ENCODE data around the gene CEP19.
"Not testable (repeated sequence)": the region's sequence is repeated elsewhere in the genome, so short reads cannot be mapped to it uniquely, and the experiment has no call there.

The CEP19 gene, protein sequence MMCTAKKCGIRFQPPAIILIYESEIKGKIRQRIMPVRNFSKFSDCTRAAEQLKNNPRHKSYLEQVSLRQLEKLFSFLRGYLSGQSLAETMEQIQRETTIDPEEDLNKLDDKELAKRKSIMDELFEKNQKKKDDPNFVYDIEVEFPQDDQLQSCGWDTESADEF

GRCh38 chr3:196711838-196712513 is at the start of gene CEP19, which contains the start of gene PIGX:
TSS of gene CEP19 (minus strand) at chr3:196712250. CDS start at chr3:196708657, 3,593 bp downstream.
TSS of gene PIGX (plus strand) at chr3:196712377.
- TF ChIP-seq CTCF (IDR thresholded peaks at IDR 0.05; ENCODE audit: extremely low read depth, insufficient read depth, missing control alignments): no peak
- in situ Hi-C loops (cut with MboI; ENCODE audit: low pct_unique_long_range_greater_than_20kb, low sequenced_read_pairs, unreplicated experiment): no loop called here
- DNase-seq (ENCODE audit: low spot score): peak; percentile 96

GRCh38 chr3:196757876-196758739 is 46.1 kb upstream of the CEP19 start:
- no peak for DNase-seq (ENCODE audit: low spot score)
- in situ Hi-C loops (cut with MboI; ENCODE audit: low pct_unique_long_range_greater_than_20kb, low sequenced_read_pairs, unreplicated experiment): no loop called here
- TF ChIP-seq CTCF (IDR thresholded peaks at IDR 0.05; ENCODE audit: extremely low read depth, insufficient read depth, missing control alignments): no peak

GRCh38 chr3:196756732-196757131 is 44.7 kb upstream of the CEP19 start:
- in situ Hi-C loops (cut with MboI; ENCODE audit: low pct_unique_long_range_greater_than_20kb, low sequenced_read_pairs, unreplicated experiment): no loop called here
- DNase-seq (ENCODE audit: low spot score): no peak
- no peak for TF ChIP-seq CTCF (IDR thresholded peaks at IDR 0.05; ENCODE audit: extremely low read depth, insufficient read depth, missing control alignments)

- in situ Hi-C loops (cut with MboI; ENCODE audit: low pct_unique_long_range_greater_than_20kb, low sequenced_read_pairs, unreplicated experiment): no loop called here
- DNase-seq (ENCODE audit: low spot score): no peak
- no peak for TF ChIP-seq CTCF (IDR thresholded peaks at IDR 0.05; ENCODE audit: extremely low read depth, insufficient read depth, missing control alignments)
These were observed 42.3 kb upstream of the CEP19 start for GRCh38 chr3:196754091-196754981.

DNA sequence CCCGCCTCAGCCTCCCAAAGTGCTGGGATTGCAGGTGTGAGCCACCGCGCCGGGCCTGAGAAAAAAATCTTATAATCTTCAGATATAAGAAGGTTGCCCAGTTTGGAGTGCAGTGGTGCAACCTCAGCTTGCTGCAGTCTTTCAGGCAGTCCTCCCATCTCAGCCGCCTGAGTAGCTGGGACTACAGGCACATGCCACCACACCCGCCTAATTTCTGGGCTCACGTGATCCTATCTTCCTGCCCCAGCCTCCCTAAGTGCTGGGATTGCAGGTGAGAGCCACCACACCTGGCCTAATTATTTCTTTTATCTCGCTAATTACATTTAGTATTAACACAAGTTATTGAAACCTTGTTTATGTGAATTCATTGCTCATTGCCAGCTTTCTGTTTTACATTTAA is 41.2 kb upstream of the CEP19 start:
- DNase-seq (ENCODE audit: low spot score): no peak
- TF ChIP-seq CTCF (IDR thresholded peaks at IDR 0.05; ENCODE audit: extremely low read depth, insufficient read depth, missing control alignments): no peak
- in situ Hi-C loops (cut with MboI; ENCODE audit: low pct_unique_long_range_greater_than_20kb, low sequenced_read_pairs, unreplicated experiment): no loop called here

DNA sequence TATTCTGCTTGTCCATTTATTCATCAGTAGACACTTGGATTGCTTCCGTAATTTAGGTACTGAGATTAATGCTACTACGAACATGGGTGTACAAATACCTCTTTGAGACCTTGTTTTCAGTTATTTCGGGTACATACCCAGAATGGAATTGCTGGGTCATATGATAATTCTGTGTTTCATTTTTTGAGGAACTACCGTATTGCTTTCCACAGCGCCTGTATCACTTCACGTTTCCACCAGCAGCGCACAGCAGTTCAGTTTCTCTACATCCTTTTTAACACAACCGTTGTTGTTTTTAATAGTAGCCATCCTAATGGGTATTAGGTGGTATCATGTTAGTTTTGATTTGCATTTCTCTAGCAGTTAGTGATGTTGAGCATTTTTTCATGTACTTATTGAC is 37.1 kb upstream of the CEP19 start:
- no peak for TF ChIP-seq CTCF (IDR thresholded peaks at IDR 0.05; ENCODE audit: extremely low read depth, insufficient read depth, missing control alignments)
- in situ Hi-C loops (cut with MboI; ENCODE audit: low pct_unique_long_range_greater_than_20kb, low sequenced_read_pairs, unreplicated experiment): no loop called here

DNA sequence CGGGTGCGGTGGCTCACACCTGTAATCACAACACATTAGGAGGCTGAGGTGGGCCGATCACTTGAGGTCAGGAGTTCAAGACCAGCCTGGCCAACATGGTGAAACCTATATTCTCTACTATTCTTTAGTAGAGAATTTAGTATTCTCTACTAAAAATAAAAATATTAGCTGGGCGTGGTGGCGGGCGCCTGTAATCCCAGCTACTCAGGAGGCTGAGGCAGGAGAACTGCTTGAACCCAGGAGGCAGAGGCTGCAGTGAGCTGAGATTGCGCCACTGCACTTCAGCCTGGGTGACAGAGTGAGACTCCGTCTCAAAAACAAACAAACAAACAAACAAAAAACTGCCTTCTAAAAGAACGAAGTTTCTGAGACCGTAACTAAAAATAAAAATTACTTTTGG is 31.5 kb upstream of the CEP19 start:
- in situ Hi-C loops (cut with MboI; ENCODE audit: low pct_unique_long_range_greater_than_20kb, low sequenced_read_pairs, unreplicated experiment); DNase-seq (ENCODE audit: low spot score): not testable (repeated sequence)

More for the DNA sequence above, 37.1 kb upstream of the CEP19 start:
- DNase-seq (ENCODE audit: low spot score): no peak

All from GM13977 (cell line).